IPS-NIHi7 (cell line): Measurements from ENCODE around the gene BLOC1S3.
"Not testable (repeated sequence)": the region's sequence is repeated elsewhere in the genome, so short reads cannot be mapped to it uniquely, and the experiment has no call there.

ENCODE experiments used
- DNase-seq: peaks from one replicate; pipeline ENCODE4 v3.0.0; 2012; ENCODE audit warnings: mixed read lengths; ENCODE audit errors: extremely low spot score

The BLOC1S3 gene

GRCh38 chr19:45223879-45224278 is 45.3 kb downstream of the BLOC1S3 start:
- DNase-seq: no peak

GRCh38 chr19:45224645-45225044 is 46.1 kb downstream of the BLOC1S3 start:
- DNase-seq: no peak

DNA sequence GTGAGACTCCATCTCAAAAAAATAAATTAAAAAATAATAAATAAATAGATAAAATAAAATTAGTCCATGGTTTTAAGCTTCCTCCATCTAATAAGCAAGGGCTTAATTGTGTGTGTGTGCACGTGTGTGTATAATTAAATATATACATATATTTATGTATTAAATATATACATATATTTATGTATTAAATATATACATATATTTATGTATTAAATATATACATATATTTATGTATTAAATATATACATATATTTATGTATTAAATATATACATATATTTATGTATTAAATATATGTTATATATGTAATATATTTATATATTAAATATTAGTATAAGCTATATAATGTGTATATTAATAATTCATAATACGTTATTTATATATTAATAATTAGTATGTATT is 50.5 kb downstream of the BLOC1S3 start:
- not testable (repeated sequence) for DNase-seq
